ENCODE measurements around the gene EPN3. TPM values are rescaled to one million over a fixed set of nuclear protein-coding genes. Genes with fewer than 3 reads are reported as not detected.

The EPN3 gene
- total RNA-seq, 1 donor from 2014 or later, result 8.5 TPM

DNA sequence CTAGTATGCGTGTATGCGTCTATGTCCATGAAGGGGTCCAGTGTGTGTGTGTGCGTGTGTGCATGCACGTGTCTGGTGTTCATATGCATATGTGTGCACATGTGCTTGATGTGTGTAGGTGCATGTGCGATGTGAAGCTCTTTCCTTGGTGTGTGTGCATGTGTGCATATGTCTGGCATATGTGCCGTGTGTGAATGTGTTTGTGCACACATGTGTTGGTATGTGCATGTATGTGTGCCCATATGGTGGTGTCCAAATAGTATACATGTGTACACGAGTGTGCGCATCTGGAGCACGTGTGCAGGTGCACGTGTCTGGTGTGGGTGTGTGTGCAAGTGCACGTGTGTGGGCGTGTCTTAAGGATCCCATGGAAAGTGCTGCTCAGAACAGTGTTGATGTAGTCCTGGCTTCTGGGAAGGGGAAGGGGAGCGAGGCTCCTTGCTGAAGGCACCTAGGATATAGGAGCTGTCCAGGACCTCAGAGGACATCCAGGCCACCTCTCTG, 45.0 kb downstream of the EPN3 start:
- intact Hi-C loops (cut with DNase I), result no loop called here
- no peak for DNase-seq (ENCODE audit: low spot score)

- intact Hi-C loops (cut with DNase I), result no loop called here
- no peak for DNase-seq (ENCODE audit: low spot score)
Observed at GRCh38 chr17:50578173-50578572, 45.6 kb downstream of the EPN3 start.

GRCh38 chr17:50579399-50579798, 46.9 kb downstream of the EPN3 start:
- intact Hi-C loops (cut with DNase I), result no loop called here
- DNase-seq (ENCODE audit: low spot score), result no peak

DNA sequence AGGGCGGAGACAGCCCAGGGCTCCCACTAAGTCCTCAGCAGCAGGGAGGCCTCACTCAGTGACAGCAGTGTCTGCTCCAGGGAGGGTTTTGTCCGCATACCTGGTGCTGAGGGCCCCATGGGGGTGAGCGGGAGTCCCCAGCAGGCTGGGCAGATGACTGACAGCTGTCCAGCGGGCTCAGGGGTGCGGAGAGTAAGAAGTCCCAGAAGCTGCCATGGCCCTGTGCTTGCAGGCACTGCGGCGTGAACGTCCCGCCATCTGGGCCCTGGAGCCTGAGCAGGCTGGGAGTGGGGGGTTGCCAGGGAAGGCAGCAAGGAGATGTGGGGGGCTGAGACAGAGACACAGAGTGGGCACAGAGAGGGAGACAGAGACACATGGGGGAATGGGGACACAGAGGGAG, 48.1 kb downstream of the EPN3 start:
- intact Hi-C loops (cut with DNase I), result no loop called here
- DNase-seq (ENCODE audit: low spot score), result no peak

DNA sequence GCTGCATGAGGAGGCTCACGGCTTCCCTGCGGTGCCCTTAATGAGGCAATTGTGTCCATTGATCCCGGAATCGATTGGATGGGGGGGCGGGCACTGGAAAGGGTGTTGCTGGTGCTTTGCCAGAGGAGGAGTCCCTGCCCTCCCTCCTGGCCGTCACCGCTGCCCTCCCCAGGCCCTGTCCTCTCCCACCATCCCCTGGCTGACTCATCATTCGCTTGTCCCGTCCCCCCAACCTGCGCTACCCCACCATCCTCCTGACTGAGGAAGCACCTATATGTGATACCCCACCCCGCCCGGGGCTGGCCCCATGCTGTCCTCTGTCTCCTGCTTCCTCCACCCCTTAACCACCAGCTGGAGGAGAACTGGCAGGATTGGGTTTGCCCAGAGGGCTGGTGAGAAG, 48.8 kb downstream of the EPN3 start:
- DNase-seq (ENCODE audit: low spot score), result no peak
- intact Hi-C loops (cut with DNase I), result no loop called here

DNA sequence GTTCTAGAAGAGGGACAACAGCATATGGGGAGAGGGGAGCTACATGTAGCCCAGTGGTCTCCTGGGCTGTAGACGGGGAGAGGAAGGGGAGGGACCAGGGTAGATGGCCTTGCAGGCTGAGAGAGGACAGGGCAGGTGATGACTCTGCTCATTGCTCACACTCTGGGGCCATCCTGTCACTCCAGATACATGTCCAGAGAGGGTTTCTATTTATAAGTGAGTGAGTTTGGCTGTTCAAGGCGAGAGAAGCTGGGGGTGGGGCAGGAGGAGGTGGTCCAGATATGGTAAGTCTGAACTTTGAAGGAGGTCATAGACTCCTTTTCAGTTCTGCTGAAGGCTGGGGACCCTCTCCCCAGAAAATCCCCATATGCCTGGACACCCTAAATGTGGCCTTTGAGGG, 50.2 kb downstream of the EPN3 start:
- intact Hi-C loops (cut with DNase I), result no loop called here
- no peak for DNase-seq (ENCODE audit: low spot score)

GRCh38 chr17:50583641-50584040, 51.1 kb downstream of the EPN3 start:
- no peak for DNase-seq (ENCODE audit: low spot score)
- intact Hi-C loops (cut with DNase I), result no loop called here

DNA sequence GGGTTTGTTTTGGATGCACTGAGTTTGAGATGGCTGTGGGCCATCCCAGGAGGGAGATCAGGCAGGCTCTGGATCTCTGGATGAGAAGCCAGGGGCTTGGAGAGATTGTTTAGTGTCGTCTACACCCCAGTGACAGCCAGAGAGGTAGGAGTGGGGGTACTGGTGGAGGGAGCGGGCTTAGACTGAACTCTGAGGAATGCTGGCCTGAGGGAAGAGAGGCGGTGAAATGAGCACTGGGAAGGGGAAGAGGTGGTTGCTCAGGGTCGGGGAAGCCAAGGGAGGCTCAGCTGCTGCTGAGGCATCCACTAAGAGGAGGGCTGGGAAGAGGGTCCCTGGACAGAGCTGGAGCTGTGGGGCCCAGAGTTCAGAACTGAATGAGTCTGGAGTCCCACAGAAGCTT, 51.6 kb downstream of the EPN3 start:
- intact Hi-C loops (cut with DNase I), result no loop called here
- DNase-seq (ENCODE audit: low spot score), result no peak

- no peak for DNase-seq (ENCODE audit: low spot score)
- intact Hi-C loops (cut with DNase I), result no loop called here
Observed at GRCh38 chr17:50584749-50585148, 52.2 kb downstream of the EPN3 start.

DNA sequence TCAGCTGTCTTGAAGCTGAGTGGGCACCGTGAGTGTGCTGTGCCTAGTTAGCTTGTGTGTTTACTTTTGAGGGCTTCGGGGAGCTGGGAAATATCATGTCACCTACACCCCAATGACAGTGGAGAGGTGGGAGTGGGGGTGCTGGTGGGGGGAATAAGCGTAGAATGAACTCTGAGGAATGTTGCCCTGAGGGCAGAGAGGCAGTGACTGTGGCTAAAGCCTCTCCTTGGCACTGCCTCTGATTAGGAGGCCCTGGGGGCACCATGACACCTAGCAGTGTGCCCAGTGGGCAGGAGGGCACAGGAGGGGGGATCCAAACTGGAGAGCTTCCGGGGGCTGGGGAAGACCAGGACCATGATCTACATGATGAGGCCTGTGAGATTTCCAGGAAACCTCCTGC, 52.8 kb downstream of the EPN3 start:
- no peak for DNase-seq (ENCODE audit: low spot score)
- intact Hi-C loops (cut with DNase I), result no loop called here

DNA sequence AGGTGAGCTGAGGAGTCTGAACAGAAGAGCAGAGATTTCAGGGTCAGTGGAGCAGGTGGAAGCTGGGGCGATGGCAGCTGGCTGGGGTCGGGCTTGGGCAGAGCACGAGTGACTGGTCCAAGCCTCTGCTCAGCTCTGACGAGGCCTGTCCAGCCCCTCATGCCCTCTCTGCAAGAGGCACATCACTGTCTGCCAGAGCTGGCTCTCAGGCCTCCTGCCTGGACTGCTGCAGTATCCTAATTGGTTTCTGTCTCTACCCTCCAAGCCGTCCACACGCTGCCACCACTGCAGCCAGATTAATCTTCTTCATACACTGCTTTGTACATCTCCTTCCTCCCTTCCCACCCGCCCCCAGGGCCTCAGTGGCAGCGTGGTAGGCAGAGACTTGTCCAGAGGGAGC, 53.4 kb downstream of the EPN3 start:
- intact Hi-C loops (cut with DNase I), result no loop called here
- no peak for DNase-seq (ENCODE audit: low spot score)

DNA sequence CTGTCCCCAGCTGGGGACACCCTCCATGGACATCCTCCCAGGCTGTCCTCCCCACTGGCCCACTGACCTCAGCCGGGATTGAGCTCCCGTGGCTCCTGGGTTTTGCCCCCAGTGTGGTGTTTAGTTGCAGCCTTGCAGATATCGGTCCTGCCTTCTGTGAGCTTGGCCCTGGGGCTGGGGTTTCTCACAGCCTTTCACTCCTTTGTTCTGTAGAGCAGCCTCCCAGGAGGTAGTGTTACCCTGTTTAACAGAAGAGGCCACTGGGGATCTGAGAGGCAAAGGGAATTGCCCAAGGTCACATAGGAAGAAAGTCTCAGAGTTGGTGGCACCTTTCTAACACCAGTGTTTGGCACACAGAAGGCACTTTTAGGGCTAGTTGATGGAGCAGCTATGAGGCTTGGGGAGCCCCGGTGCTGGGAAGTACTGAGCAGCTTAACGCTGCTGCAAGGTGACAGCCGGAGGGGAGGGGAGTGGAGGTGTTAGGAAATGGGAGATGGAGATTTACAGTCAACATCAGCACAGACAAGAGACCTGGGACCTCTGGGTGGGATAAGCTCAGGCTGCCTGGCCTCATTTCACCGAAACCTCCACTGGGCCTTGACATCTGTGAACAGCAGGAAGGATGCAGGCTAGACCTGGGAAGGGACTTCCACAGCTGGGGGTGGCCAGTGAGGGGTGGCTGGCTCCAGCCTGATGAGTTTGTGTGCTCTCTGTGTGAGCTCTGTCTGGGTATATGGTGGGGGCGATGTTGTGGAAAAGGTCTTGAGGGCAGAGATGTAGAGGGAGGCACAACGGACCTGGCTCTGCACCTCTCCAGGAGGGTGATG, 54.1 kb downstream of the EPN3 start:
- intact Hi-C loops (cut with DNase I), result no loop called here
- DNase-seq (ENCODE audit: low spot score), result no peak

- no peak for DNase-seq (ENCODE audit: low spot score)
- intact Hi-C loops (cut with DNase I), result no loop called here
Observed at GRCh38 chr17:50587571-50587970, 55.0 kb downstream of the EPN3 start.

- intact Hi-C loops (cut with DNase I), result no loop called here
- no peak for DNase-seq (ENCODE audit: low spot score)
Observed at GRCh38 chr17:50588391-50589049, 56.0 kb downstream of the EPN3 start.

GRCh38 chr17:50589095-50589705, 56.7 kb downstream of the EPN3 start:
- intact Hi-C loops (cut with DNase I), result no loop called here
- DNase-seq (ENCODE audit: low spot score), result no peak

DNA sequence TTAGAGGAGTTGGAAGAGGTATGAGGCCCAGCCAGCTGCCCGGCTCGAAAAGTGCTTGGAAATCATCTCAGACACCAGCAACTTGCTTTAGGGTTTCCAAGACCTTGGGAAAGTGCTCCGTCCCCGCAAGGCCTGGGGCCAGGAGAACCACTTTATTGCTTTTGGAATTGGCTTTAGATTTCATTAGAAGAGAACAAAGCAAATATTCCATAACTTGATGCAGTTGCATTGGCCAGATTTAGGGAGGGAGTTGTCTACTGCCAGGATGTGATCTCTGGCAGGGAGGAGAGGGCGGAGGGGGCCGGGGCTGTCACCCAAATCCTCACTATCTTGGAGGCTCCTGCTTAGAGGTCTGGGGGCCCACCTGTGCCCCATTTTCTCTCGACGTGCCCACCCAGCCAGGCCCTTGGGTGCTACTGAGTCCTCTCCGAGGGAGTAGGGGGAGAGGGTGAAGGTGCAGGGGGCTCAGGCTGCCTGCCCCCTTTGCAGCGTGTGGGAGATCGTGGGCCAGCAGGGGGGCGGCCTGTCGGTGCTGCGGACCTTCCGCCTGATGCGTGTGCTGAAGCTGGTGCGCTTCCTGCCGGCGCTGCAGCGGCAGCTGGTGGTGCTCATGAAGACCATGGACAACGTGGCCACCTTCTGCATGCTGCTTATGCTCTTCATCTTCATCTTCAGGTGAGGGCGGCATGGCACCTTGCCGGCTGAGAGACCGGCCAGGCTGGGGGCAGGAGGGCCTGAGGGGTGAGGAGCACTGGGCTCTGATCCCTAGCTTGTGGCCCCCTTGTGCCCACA, 58.6 kb downstream of the EPN3 start:
- DNase-seq (ENCODE audit: low spot score), result no peak
- intact Hi-C loops (cut with DNase I), result no loop called here

- no peak for DNase-seq (ENCODE audit: low spot score)
- intact Hi-C loops (cut with DNase I), result no loop called here
Observed at GRCh38 chr17:50593321-50593720, 60.8 kb downstream of the EPN3 start.
